Nucleus accumbens (tissue), 56 donors: Measurements from ENCODE around the gene MT1A.
"Not testable (repeated sequence)": the region's sequence is repeated elsewhere in the genome, so short reads cannot be mapped to it uniquely, and the experiment has no call there.

Source experiments
- DNase-seq, 56 donors: peaks; one replicate each; lab custom pipeline; 2025; lab: John Stamatoyannopoulos, UW

Gene MT1A

GRCh38 chr16:56609463-56609921, 29.0 kb upstream of the MT1A start:
- DNase-seq = peak in 23 of 56 donors; percentile 20 to 66 (median 39)

DNA sequence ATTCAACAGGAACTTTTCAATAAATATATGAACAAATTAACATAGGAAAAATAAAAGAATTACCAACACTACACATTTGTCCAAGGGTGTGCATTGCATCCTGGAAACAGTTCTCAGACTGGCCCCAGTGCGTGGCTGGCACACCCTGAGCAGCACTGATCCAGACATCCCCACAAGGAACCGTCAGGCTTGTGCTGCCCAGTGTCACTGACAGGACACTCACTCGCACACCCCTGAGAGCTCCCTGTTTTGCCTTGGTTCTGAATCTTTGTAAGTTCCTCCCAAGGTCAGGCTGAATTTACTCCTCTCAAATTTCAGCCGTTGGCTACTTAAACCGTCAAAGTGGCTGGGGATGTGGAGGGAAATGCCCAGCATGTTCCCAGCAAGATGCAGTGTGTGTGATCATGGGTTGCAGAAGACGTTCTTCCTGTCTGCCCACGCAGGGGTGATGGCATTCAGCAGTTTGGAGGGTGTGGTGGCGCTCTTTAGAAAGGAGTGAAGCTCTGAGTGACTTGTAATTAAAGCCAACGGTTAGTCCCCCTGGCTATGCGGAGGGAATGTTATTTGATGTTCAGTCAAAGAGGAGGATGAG, 28.4 kb upstream of the MT1A start:
- peak in 14 of 56 donors; percentile 23 to 59 (median 36) for DNase-seq

- DNase-seq = no peak
These were observed 27.8 kb upstream of the MT1A start for GRCh38 chr16:56610609-56611111.

GRCh38 chr16:56611281-56611833, 27.1 kb upstream of the MT1A start:
- DNase-seq = peak in 11 of 56 donors; percentile 20 to 66 (median 39)

- no peak for DNase-seq
These were observed 24.8 kb upstream of the MT1A start for GRCh38 chr16:56613706-56614105.

GRCh38 chr16:56614549-56614991, 23.9 kb upstream of the MT1A start:
- DNase-seq = no peak

DNA sequence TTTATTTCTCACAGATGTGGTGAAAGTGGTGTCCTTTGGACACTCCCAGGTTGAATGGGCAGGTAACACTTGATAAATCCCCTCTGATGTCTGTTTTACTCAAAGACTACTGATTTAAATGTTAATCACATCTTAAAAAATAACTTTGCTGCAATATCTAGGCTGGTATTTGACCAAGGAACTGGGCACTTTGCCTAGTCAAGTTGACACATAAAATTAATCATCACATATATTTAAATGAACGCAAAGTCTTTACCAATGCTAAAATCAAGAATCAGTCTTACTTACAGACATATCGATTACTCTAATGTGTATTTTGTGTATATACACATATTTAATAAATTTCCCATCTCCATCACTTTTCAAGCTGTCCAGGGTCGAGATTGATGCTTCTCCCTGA, 23.1 kb upstream of the MT1A start:
- no peak for DNase-seq

DNA sequence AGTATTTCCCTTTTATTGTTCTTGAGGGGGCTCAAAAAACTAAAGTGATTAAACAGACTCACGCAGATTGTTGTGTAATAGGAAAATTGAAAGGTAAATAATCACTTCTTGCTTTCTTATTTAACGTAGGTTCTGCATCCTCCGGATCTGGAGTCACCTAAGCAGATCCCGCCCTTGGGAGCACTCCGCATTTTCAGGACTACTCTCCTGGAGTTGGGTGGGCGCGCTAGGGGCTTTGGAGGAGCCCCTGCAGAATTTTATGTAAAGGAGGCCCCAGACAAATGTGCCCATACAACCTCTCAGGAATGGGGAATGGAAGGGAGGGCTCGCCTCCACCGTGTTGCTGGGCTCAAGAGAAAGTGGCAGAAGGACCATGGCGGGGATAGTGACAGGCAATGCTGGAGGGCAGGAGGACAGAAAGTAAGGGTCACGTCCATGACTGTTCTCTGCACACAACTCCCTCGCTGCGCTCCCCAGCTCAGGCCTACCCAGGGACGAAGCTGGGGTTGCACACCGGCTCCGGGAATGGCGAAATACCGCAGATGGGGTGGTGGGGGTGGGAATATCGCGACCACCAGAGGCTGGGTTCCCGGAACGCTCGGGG, 21.8 kb upstream of the MT1A start:
- DNase-seq = no peak

DNA sequence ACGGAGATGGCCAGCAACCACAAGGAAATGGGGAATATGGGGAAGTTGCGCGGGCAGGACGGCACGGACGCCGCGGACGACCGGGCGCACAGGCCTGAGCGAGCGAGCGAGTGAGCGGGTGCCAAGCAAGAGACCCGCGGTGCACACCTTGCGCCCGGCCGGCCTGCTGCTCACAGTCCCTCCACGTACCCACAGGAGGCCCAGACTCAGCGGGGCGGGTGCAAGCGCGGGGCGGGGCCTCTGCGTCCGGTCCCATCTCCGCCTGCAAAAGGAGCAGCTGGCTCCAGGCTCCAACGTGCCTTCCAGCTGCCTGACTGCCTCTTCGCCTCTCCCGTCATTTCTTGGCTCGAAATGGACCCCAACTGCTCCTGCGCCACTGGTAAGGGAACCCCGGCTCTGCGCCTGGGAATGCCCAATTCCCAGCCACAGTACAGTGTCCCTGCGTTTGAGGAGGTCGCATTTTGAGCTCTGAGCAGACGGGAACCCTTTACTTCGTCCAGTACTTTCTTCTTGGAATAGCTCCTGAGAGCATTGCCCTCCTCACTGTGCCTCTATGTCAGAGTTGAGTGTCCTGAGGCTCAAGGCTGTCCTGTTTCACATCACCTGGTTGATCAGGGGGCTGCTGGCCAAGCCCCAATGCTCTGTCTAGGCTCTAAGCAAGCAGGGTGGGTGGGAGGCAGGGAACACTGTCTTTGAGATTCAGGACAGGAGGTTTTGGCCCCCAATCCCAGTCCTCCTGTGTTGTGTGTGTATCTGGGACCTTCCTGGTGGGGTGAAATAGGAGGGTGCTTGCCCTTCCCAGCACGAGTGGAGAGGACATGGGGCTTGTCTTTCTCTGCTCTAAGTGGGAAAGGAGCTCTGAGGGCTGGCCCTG, 21.0 kb upstream of the MT1A start:
- DNase-seq = peak in 29 of 56 donors; percentile 18 to 72 (median 42)

DNA sequence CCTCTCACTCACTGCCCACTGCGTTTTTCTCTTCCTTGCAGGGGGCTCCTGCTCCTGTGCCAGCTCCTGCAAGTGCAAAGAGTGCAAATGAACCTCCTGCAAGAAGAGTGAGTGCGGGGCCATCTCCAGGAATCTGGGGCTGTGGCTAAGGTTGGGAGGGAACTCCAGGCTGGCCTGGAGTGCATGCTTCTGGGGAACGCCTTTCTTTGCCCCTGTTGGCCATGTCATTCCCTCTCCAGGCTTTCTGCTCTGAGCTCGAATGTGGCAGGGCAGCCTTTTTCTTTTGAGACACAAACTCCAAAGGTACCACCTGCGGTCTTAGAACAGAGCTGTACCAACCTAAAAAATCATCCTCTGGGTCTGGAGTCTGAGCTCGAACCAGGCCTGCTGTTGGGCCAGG, 20.3 kb upstream of the MT1A start:
- no peak for DNase-seq

GRCh38 chr16:56620339-56620897, 18.0 kb upstream of the MT1A start:
- DNase-seq = no peak

DNA sequence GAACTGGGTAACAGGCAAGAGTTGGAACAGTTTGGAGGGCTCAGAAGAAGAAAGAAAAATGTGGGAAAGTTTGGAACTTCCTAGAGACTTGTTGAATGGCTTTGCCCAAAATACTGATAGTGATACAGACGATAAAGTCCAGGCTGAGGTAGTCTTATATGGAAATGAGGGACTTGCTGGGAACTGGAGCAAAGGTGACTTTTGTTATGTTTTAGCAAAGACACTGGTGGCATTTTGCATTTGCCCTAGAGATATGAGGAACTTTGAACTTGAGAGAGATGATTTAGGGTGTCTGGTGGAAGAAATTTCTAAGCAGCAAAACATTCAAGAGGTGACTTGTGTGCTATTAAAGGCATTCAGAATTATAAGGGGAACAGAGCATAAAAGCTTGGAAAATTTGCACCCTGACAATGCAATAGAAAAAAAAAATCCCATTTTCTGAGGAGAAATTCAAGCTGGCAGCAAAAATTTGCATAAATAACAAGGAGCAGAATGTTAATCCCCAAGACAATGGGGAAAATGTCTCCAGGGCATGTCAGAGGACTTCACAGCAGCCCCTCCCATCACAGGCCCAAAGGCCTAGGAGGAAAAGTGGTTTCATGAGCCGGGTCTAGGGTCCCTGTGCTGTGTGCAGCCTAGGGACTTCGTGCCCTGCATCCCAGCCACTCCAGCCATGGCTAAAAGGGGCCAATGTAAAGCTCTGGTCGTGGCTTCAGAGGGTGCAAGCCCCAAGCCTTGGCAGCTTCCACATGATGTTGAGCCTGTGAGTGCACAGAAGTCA, 16.6 kb upstream of the MT1A start:
- DNase-seq = not testable (repeated sequence)

GRCh38 chr16:56623184-56623583, 15.3 kb upstream of the MT1A start:
- not testable (repeated sequence) for DNase-seq

DNA sequence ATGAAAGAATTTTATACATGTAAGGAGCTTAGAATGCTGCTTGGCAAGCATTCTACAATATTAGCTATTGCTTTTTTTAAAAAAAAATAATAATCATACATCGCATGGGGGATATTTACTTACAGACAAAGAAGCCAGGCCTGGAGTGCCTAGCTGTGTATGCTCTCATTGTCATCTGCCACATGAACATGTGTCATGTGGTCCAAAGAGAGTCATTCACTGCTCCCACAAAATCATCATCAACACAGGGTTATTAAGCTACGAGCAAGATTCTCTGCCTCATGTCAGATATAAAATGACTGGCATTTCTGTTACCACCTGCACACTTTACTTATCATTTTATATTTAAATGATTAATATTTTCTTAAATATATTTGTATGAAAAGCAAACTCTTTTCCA, 14.8 kb upstream of the MT1A start:
- peak in 3 of 56 donors; percentile 14 to 36 (median 20) for DNase-seq

DNA sequence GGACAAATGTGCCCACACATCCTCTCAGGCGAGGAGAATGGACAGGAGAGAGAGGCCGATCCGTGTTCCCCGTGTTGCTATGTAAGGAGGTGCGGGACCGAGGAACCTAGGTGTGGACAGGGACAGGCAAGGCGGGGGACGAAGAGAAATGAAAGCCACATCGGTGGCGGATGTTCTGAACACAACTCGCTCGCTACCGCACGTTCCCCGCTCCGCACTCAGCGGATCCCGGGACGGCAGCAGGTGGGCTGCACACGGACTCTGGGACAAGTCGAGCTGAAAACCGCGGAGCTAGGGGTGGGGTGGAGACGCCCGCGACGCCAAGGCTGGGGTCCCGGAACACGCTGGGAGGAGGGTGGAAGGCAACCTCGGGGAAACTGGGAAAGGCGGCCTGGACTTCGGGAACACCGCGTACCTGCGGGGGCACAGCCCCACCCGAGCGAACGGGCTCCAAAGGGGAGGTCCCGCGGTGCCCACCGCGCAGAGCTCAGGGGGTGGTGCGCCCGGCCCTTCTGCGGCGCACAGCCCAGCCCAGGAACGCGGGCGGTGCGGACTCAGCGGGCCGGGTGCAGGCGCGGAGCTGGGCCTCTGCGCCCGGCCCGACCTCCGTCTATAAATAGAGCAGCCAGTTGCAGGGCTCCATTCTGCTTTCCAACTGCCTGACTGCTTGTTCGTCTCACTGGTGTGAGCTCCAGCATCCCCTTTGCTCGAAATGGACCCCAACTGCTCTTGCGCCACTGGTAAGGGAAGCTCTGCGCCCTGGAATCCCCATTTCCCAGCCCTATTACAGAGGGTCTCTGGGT, 13.1 kb upstream of the MT1A start, which contains the start of gene MT1E:
Gene MT1E, plus strand, starts transcription at position 642 of the 803 bp plus-strand sequence. Its CDS starts 71 bp downstream, at position 713.
- DNase-seq = peak in 36 of 56 donors; percentile 28 to 74 (median 53)

DNA sequence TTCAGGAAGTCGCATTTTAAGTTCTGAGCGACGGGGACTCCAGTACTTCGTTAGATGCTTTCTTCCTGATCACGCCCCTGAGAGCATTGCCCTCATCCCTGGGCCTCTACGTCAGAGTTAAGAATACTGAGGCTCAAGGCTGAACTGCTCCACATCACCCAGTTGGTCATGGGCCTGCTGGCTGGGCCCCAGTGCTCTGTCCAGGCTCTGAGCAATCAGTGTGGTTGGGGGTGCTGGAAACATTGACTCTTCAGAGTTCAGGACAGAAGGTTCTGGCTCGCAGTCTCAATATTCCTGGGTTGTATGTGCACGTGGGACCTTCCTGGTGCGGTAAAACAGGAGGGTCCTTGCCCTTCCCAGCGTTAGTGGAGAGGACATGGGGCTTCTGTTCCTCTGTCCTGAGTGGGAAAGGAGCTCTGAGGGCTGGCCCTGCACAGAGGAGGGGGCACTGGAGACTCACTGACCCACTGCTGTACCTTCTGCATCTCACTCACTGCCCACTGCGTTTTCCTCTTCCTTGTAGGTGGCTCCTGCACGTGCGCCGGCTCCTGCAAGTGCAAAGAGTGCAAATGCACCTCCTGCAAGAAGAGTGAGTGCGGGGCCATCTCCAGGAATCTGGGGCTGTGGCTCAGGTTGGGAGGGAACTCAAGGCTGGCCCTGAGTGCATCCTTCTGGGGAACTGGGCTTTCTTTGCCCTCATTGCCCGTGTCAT, 12.4 kb upstream of the MT1A start:
- DNase-seq = peak in 2 of 56 donors; percentile 52 to 69

DNA sequence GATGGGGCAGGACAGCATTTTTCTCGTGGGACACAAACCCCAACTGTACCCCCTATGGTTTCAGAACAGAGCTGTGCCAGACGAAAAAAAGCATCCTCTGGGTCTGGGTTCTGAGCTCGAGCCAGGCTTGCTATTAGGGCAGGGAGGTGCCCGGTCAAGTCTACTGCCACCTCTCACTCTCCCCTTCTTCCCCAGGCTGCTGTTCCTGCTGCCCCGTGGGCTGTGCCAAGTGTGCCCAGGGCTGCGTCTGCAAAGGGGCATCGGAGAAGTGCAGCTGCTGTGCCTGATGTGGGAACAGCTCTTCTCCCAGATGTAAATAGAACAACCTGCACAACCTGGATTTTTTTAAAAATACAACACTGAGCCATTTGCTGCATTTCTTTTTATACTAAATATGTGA, 11.8 kb upstream of the MT1A start:
- no peak for DNase-seq
